Mesothelial cell of epicardium (in vitro differentiated cells): ENCODE measurements around the gene PLA2G4E. TPM values are rescaled to one million over a fixed set of nuclear protein-coding genes. Genes with fewer than 3 reads are reported as not detected.

Experiments used
- DNase-seq, 2 experiments: peaks; one replicate each; pipeline ENCODE4 v3.0.0; 2021; ENCODE audit warnings: low spot score in 2 of 2; ENCODE audit not compliant: unreplicated experiment in 2 of 2
- H3K27ac Mint-ChIP-seq: 2 replicates; pipeline ENCODE4 v1.8.0; 2021; ENCODE audit warnings: mixed read lengths
- H3K27me3 Mint-ChIP-seq: 2 replicates; pipeline ENCODE4 v1.8.0; 2021; ENCODE audit warnings: low read depth, mixed read lengths
- H3K36me3 Mint-ChIP-seq: 2 replicates; pipeline ENCODE4 v1.8.0; 2021; ENCODE audit warnings: mixed read lengths
- H3K4me1 Mint-ChIP-seq: 2 replicates; pipeline ENCODE4 v1.8.0; 2021; ENCODE audit warnings: mixed read lengths
- H3K4me3 Mint-ChIP-seq: 2 replicates; pipeline ENCODE4 v1.8.0; 2021; ENCODE audit warnings: mild to moderate bottlenecking, moderate library complexity, mixed read lengths
- H3K9me3 Mint-ChIP-seq: 2 replicates; pipeline ENCODE4 v1.8.0; 2021; ENCODE audit warnings: mixed read lengths
- total RNA-seq: library from RNA; stranded (reverse); gene quantifications from 3 replicates; pipeline ENCODE4 v1.2.1, GENCODE V29; 2021
- TF ChIP-seq, protein P1 (sequence below): fragments of 200-600 bp; sonication (generic); IDR thresholded peaks from one replicate; pipeline ENCODE4 v1.5.0; 2021; ENCODE audit warnings: antibody characterized with exemption; ENCODE audit not compliant: unreplicated experiment

The PLA2G4E gene
- total RNA-seq, 1 donor from 2014 or later: not detected

DNA sequence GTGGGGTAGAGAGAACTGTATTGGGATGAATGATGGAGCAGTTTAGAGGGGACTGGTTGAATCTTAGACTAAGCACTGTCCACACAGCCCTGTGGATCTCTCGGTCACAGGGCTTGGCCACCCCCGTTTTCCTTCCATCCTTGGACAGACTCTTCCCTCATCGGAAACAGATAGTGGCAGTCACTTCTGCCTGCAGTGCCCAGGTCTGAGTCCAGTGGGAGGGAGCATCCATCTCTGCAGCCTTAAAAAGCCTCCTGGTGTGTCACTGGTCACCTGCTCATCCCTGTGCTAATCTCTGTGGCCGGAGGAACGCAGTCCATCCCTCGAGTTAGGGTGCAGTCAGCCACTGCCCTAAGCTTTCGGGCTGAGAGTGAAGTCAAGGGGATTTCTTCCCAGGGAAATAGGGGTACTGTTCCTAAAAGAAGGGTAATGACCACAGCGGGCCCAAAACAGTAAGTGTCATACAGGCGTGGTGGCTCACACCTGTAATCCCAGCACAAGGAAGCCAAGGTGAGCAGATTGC, 41.5 kb upstream of the PLA2G4E start:
- Mint-ChIP-seq H3K36me3 (peaks cover 3% of the 10 kb centered on the region), H3K9me3 (peaks cover 5% of the 10 kb centered on the region), H3K27ac (no peak overlapping the region), H3K4me3 (no peak overlapping the region), H3K27me3 (peaks cover 35% of the 10 kb centered on the region), H3K4me1 (peaks cover 4% of the 10 kb centered on the region)
- TF ChIP-seq, protein P1, sequence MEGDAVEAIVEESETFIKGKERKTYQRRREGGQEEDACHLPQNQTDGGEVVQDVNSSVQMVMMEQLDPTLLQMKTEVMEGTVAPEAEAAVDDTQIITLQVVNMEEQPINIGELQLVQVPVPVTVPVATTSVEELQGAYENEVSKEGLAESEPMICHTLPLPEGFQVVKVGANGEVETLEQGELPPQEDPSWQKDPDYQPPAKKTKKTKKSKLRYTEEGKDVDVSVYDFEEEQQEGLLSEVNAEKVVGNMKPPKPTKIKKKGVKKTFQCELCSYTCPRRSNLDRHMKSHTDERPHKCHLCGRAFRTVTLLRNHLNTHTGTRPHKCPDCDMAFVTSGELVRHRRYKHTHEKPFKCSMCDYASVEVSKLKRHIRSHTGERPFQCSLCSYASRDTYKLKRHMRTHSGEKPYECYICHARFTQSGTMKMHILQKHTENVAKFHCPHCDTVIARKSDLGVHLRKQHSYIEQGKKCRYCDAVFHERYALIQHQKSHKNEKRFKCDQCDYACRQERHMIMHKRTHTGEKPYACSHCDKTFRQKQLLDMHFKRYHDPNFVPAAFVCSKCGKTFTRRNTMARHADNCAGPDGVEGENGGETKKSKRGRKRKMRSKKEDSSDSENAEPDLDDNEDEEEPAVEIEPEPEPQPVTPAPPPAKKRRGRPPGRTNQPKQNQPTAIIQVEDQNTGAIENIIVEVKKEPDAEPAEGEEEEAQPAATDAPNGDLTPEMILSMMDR: no peak
- DNase-seq: peak in 1 of 2 experiments; percentile 25

DNA sequence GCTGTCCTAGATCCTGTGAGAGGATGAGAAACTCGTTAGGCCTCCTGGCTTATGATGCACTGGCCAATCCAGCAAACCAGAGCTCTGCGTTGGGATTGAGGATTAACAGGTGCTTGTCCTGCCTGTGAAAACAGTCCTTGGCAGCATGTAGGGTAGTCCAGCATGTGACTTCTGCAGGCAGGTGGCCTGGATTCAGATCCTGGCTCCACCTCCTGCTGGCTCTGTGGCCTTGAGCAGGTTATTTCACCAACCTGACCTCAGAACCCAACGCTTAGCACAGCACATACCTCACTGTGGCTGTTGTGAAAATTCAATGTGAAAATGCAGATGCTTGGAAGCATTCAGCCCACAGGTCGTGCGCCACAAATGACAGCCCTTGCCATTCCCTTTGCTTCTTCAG, 40.0 kb upstream of the PLA2G4E start:
- no peak overlapping the region for H3K4me3 Mint-ChIP-seq
- peak in 1 of 2 experiments; percentile 19 for DNase-seq
- peaks cover 39% of the 10 kb centered on the region for H3K27me3 Mint-ChIP-seq
- H3K4me1 Mint-ChIP-seq: peaks cover 5% of the 10 kb centered on the region
- no peaks in the 10 kb centered on the region for H3K36me3 Mint-ChIP-seq
- TF ChIP-seq, protein P1: no peak
- H3K27ac Mint-ChIP-seq: no peak overlapping the region
- H3K9me3 Mint-ChIP-seq: no peaks in the 10 kb centered on the region

GRCh38 chr15:42060477-42060763, 39.6 kb upstream of the PLA2G4E start:
- no peak overlapping the region for H3K27ac Mint-ChIP-seq
- DNase-seq: no peak
- no peaks in the 10 kb centered on the region for H3K36me3 Mint-ChIP-seq
- no peak overlapping the region for H3K4me3 Mint-ChIP-seq
- TF ChIP-seq, protein P1: no peak
- peaks cover 5% of the 10 kb centered on the region for H3K4me1 Mint-ChIP-seq
- no peaks in the 10 kb centered on the region for H3K9me3 Mint-ChIP-seq
- H3K27me3 Mint-ChIP-seq: peaks cover 39% of the 10 kb centered on the region

GRCh38 chr15:42059661-42060476, 39.0 kb upstream of the PLA2G4E start:
- Mint-ChIP-seq H3K27ac (no peak overlapping the region), H3K36me3 (no peaks in the 10 kb centered on the region), H3K27me3 (peaks cover 43% of the 10 kb centered on the region), H3K4me3 (no peak overlapping the region), H3K9me3 (no peaks in the 10 kb centered on the region), H3K4me1 (peaks cover 5% of the 10 kb centered on the region)
- DNase-seq: peak in 1 of 2 experiments; percentile 72
- TF ChIP-seq, protein P1: peak; percentile 98

DNA sequence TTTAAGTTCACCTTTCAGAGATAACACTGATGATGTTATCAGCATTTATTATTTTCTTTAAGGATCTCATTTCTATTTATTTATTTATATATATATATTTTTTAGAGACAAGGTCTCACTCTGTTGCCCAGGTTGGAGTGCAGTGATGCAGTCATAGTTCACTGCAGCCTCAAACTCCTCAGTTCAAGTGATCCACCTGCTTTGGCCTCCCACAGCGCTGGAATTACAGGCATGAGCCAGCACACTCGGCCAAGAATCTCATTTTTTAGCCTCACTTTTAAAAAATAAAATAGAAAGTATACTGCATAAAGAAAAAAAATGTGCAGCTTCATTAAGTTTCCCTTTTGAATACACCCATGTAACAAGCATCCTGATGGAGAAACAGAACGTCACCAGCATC, 37.9 kb upstream of the PLA2G4E start:
- Mint-ChIP-seq H3K4me1 (peaks cover 7% of the 10 kb centered on the region), H3K27me3 (peaks cover 40% of the 10 kb centered on the region), H3K4me3 (no peak overlapping the region), H3K27ac (no peak overlapping the region), H3K9me3 (no peaks in the 10 kb centered on the region), H3K36me3 (no peaks in the 10 kb centered on the region)
- TF ChIP-seq, protein P1: no peak
- DNase-seq: no peak
